NCI-H345 (cell line): ENCODE measurements around the gene CCDC74A.
"Not testable (repeated sequence)": the region's sequence is repeated elsewhere in the genome, so short reads cannot be mapped to it uniquely, and the experiment has no call there.

Experiments used
- DNase-seq: peaks from one replicate; lab custom pipeline; 2025; lab: John Stamatoyannopoulos, UW

CCDC74A gene

DNA sequence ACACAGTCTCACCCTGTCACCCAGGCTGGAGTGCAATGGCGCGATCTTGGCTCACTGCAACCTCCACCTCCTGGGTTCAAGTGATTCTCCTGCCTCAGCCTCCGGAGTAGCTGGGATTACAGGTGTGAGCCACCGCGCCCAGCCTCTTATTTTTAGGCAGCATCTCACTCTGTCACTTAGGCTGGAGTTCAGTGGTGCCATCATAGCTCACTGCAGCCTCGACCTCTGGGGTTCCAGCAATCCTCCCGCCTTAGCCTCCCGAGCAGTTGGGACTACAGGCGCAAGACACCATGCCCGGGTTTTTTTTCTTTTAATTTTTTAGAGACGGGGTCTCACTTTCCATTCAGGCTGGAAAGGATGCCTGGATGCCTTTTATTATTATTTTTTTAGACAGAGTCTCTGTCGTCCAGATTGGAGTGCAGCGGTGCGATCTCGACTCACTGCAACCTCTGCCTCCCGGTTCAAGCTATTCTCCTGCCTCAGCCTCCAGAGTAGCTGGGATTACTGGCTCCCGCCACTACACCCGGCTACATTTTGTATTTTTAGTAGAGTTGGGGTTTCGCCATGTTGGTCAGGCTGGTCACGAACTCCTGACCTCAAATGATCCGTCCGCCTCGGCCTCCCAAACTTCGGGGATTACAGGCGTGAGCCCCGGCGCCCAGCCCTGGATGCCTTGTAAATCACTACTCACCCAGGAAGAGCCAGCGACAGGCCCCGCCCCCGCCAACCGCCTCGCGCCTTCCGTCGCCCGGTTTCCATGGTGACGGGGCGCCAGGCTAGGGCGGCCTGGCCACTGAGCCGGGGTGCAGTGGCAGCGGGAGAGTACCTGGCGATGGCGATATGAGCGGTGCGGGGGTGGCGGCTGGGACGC is at the start of gene CCDC74A:
TSS of gene CCDC74A (plus strand) at position 758 of the 871 bp plus-strand sequence. CDS start at position 841, 83 bp downstream.
- DNase-seq: peak; percentile 85

DNA sequence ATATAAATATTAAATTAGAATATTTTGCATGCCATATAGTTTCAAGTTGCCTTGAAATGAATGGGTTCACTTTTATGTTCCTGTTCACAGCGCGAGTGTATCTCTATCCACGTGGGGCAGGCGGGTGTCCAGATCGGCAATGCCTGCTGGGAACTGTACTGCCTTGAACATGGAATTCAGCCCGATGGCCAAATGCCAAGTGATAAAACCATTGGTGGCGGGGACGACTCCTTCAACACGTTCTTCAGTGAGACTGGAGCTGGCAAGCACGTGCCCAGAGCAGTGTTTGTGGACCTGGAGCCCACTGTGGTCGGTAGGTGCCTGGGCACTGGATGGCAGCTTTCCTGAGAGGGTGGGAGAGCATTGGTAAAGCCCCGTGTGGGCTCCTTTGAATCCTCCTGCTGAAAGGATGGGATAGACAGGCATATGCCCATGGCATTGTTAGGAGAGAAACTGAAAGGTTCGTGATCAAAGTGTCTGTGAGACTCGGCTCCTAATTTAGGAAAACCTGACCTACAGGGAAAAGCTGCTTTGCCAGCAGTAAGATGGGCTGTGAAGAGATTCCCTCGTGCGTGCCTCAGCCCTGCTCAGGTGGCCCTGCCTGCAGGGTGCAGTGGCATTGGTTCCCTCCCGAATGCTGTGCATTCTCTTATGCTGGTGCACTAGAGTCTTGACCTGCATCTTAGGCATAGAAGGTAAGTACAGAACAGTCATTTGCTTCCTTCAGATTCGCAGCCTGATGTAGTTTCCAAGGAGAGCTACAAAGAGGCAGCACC is 49.4 kb upstream of the CCDC74A start:
- not testable (repeated sequence) for DNase-seq

DNA sequence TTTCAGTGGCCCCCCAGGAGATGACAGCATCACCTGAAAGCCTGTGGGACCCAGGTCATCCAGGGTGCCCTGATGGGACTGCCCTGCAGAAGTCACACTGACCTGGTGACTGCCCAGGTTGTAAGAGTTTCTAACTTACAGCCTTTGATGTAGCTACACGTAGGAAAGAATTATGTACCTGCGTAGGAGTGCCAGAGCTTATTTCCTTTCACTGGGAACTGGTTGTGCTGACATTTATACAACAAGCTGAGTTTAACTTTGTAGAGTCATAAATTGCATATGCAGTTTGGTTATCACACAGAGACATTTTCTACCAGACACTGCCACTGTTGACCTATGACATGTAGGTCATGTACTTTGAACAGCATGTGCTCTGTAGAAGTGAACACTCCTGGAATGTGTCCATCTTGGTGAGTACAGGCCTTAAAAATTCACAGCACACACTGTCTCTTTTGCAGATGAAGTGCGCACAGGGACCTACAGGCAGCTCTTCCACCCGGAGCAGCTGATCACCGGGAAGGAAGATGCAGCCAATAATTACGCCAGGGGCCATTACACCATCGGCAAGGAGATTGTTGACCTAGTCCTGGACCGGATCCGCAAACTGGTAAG is 48.7 kb upstream of the CCDC74A start:
- not testable (repeated sequence) for DNase-seq

DNA sequence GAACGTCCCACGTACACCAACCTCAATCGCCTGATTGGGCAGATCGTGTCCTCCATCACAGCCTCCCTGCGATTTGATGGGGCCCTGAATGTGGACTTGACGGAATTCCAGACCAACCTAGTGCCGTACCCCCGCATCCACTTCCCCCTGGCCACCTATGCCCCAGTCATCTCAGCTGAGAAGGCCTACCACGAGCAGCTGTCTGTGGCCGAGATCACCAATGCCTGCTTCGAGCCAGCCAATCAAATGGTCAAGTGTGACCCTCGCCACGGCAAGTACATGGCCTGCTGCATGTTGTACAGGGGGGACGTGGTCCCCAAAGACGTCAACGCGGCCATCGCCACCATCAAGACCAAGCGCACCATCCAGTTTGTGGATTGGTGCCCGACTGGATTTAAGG is 47.3 kb upstream of the CCDC74A start:
- DNase-seq: not testable (repeated sequence)

DNA sequence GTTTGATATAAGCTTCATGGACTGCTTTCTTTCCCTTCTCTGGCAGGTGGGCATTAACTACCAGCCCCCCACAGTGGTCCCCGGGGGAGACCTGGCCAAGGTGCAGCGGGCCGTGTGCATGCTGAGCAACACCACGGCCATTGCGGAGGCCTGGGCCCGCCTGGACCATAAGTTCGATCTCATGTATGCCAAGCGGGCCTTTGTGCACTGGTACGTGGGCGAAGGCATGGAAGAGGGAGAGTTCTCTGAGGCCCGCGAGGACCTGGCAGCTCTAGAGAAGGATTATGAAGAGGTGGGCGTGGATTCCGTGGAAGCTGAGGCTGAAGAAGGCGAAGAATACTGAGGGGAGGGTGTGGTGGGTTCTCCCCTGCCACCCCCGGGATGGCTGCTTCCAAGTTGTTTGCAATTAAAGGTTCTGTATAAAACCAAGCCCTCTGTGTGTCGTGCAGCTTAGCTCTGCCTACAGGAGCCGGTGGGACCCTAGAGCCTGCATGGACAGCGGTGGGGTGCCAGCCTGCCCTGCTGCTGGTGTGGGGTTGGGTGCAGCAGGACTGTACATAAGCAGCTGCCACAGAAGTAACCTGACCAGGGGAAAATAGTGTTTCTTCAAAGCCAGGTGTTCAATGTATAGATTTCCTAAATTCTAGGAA is 45.1 kb upstream of the CCDC74A start:
- not testable (repeated sequence) for DNase-seq

DNA sequence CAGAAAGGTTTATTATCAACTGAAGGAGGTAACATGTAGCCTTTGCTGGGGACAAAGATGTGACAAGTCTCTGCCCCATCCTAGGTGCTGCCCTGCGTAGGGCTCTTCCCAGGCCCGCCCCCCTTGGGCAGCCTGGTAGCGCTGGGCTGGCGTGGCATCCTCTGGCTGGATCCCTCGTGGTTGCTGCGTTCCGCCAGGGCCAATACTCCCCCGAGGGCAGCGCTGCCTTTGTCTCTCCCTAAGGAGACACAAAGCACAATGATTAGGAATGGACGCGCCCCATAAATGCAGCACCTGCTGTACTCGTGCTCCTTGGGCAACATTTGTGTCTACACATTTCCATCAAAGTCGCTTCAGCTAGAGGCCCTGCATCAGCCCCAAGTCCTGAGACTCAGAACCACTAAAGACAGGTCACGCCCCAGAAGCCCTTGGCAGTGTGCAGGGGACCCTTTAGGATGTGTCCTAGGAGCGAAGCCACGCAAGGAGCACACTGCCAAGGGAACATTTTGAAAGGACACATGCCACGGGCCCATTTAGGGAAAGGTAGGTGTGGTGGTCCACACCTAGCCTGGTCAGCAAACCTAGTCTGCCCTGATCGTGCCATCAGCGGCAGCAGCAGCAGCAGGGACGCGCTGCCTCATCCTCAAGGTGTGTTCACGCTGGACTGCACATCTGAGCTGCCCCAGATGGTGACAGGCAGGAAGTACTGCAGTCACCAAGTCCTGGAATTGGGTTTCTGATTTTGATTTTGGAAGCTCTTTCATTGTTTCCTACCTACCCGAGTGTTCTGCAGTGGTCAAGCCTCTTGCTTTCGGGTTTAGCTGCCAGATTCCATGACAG is 43.5 kb upstream of the CCDC74A start:
- DNase-seq: peak; percentile 28

DNA sequence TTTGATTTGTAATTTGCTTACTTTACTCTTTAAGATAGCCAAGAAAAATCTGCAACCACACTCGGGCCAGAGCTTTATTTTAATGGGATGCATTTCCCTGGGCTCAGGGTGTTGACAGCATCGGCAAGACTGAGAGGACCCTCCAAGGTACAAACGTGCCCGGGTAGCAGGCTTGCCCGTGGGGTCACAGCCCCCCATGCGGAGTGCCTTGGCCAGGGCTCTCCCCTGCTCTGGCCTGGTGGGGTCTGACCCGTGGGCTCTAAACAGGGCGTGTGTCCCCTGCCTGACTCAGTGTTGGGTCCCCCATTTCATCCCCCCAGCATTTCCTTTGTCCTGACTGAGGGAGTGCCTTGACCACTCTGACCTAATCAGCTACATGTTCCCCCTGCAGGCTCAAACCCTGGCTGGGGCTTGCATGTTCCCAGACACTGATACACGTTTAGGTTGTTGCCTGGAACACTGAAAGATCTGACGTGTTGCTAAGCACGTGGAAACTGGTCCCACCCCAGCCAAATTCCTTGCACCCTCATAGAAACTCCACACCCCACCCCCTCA is 42.7 kb upstream of the CCDC74A start:
- not testable (repeated sequence) for DNase-seq

DNA sequence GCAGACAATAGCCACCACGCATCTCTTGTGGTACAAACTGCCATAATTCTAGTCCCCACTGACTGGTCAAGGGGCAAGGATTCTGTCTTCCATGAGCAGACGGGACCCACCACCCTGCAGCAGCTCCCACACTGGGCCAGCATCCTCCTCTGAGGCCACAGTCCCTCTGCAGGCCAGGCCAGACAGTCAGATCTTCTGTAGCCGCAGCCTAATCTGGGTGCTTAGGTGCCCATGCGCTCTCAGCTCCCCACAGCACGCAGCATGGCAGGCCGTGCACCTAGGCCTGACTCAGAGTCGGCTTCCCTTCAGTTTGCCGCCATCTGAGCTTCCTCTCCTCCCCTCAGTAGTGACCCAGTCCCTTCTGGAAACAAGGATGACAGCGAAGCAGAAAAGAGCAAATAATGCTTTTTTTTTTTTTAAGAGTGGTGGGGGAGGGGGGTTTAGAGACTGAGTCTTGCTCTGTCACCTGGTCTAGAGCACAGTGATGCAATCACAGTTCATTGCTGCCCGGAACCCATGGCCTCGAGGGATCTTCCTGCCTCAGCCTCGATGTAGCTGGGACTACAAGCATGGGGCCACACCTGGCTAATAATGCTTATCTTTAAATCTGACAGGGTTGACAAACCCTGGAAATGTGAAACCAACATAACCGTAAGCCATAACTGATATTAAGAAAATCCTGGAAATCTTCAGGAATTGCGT is 41.3 kb upstream of the CCDC74A start:
- DNase-seq: not testable (repeated sequence)

DNA sequence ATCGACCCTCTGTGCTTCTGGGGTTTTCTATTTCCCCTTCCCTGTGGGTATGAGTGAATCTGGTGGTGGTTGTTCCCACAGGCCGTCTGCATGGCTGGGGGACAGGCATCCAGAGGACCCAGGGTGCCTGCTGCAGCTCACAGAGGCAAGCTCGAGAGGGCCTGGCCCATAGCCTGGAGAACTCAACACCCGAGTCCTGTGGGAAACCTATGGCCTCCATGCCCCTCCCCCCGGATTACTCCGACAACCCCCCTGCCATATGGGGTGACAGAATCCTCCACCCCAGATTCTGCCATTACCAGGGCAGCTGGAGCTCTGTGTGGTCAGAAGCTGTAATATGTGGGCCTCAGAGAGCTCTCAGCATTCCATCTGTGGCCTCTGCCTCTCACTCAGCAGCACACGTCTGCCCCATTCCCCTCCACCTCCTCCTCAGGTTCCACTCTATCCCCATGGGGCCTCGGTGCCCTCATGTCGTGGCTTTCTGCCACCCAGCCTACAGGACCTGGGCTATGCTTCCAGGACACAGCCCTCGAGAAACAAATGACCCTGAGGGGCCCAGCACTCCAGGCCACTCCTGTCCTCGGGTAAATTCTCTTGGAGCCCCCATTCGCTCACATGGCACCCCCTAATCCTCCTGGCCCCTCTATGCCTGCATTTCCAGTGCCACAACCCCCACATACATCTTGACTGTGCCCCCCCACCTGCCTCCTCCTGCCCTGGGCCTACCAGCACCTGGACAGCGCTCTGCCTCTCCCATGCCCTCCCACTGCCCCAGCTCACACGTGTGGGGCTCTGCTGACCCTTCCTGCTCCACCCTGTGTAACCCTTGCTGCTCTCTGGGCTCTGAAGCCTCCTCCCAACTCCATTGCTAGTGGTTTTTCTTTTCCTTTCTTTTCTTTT is 39.1 kb upstream of the CCDC74A start:
- no peak for DNase-seq

DNA sequence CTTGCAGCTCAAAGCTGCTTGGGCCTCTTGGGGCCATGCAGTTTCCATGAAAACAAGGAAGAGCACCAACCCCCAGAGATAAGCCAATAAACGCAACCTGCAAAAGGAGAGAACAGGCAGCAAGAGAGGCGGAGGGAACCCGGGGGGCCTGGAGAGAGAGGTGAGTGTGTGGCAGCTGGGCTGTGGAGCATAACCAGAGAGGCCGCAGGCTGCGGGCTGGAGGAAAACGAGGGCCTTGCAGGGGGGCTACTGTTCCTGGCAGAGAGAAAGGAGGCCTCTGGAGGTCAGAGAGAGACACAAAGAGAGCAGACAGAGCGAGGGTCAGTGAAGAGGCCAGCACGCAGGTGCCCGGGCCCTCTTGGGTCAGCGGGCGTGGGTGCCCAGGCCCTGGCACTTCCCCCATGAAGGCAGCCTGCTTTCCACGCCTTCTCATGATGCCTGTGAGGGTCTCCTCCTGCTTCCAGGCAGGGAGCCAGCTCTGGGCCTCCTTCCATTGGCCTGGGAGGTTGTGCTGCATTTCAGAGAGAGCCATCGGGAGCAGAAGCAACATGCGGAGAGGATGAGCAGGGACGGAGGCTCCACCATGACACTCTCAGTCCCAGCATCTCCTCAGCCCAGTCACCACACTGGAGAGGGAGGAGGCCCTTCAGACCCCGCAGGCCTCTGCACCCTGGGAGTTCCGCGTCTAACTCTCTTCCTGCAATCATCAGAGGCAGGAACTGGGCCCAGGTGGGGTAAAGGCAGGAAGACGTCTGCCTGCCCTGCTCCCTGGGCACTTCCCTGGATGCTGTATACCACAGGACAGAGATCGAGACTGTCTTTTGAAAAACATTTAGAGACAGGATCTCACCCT is 36.8 kb upstream of the CCDC74A start:
- DNase-seq: peak; percentile 3

DNA sequence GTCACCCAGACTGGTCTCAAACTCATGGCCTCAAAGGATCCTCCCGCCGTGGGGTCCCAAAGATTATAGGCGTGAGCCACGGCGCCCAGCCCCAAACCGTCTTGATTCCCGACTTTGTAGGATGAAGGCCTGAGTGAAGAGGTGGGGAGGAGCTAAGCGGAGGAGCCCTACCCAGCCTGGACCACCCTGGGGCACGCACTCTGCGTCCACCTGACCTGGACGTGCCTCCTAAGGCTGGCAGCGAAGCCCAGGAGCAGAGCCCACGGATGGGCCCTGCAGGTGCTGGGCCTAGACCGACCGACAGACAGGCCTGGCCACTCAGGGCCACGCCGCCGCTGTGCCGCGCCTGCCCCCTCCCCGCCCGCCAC is 36.2 kb upstream of the CCDC74A start:
- not testable (repeated sequence) for DNase-seq

DNA sequence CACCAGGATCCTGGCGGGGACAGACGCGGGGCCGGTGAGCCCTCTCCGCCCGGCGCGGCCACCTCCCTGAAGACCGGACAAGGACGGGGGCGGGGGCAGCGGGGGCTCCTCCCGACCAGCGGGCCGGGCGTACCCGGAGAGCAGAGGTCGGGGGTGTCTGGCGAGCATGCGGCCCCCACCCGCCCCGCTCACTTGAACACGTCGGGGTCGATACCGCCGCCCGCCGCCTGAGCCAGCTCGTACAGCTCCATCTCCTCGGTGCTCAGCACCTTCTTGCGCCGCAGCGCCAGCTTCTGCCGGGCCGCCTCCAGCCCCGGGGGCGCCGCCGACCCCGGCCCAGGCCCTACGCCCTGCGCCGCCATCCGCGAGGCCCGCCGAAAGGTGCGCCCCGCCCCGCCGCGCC is 35.7 kb upstream of the CCDC74A start, which contains the start of gene MZT2A:
TSS of gene MZT2A (minus strand) at position 383 of the 403 bp plus-strand sequence. CDS start at position 362, 21 bp downstream.
- DNase-seq: not testable (repeated sequence)

DNA sequence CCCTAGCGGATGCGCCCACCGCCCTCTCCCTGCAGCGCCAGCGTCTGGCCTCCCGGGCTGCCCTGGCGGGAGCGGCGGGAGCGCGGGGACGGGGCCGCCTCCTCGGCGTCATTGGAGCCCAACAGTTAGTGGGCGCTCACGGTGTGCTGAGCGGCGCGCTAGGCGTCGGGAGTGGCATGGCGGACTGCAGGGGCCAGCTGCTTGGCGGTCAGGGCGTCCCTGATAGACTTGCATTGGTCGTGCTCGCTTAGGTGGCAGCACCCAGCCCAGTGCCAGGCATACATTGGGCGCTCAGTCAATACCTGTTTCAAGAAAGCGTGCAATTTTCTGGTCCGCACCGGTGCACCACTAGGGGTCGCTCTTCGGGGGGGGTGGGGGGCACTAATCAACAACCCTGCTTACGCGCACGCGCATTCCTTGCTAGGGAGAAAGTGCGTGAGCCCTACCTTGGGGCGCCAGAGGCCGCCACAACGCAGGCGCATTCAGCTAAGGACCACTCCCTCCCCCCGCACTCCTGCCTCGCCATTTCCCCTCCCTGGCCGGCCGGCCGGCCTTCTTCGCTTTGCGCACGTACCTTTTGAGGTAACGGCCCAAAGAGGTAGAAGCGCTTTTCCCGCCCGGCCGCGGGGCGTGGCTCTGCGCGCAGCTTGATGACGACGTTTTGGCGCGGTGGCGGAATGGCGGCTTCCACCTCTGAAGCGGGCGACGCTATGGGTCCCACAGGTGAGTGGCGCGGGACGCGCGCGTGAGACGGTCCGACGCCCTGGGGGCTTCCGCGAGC is 35.1 kb upstream of the CCDC74A start:
- peak; percentile 97 for DNase-seq

DNA sequence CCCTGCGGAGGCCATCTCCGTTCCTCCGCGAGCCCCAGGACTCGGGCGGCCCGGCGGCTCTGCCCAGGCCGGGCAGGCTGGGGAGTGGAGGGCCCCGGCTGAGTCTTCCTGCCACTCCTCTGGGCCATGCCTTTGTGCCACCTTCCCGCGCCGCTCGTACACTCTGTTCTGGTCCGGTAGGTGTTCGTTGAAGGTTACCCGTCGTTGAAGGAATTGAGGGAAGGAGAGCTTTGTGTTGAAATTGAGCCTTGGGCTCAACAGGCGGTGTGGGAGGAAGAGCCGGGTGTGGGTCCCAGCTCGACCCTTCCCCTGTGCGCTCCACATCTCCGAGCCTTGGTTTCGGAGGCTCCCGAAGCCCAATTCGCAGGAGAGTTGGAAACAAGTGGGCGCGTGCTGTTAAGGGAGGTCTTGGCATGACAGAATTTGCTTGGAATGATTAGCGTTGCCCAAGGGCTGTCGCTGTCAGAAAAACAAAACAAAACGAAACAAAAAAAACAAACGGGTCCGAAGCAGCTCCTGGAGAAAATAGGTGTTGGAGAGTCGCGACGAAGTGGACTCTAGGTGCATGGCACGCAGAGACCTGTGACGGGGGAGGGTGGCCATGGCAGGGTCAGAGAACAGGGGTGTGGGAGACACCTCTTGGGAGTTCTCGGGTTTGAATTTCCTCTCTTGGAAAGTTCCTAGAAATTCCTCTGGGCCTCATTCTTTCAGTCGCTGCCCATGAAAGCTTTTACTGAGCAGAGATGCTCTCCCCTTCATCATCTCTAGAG is 34.3 kb upstream of the CCDC74A start:
- DNase-seq: peak; percentile 4

DNA sequence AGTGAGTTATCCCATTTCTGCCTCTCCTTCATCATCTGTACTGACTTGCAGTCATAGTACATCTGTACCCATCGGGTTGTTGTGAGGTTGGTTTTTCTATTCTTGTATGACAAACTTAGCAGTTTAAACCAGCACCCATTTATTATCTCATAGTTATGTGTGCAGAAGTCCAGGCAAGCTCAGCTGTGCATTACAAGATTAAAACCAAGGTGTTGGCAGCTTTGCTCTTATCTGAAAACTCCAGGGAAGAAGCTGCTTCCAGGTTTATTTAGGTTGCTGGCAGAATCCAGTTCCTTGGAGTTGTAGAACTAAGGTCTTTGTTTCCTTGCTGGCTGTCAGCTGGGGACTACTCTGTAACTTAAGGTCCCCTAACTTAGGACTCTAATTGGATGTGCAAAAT is 32.2 kb upstream of the CCDC74A start:
- DNase-seq: not testable (repeated sequence)

DNA sequence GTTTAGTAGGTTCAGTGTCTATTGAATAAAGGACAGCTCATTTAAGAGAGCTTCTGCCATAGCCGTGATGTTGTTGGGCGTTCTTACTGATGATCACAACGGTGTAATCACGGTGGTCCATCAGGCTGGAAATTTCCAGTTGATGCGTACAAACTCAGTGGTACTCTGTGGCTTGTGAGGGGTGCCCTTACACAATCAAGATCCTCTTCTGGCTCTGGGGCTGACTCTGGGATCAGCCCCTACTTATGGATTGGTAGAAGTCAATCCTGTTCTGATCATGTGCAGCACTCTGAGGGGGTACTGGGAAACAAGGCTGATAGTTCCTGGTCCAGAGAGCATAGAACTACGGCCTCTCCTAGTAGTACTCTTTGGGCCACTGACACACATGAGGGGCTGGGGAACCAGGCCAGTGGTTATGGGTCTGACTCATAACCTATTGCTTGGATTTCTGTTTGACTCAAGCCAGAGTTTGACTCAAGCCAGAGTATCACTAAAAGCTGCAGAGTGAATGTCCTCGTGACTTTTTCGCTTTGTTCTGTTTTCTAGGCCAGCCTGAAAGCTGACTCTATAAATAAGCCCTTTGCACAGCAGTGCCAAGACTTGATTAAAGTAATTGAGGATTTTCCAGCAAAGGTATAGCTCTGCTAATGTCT is 29.2 kb upstream of the CCDC74A start:
- DNase-seq: not testable (repeated sequence)
